ENCODE data around the gene SPDEF. TPM values are rescaled to one million over a fixed set of nuclear protein-coding genes. Genes with fewer than 3 reads are reported as not detected.

Gene SPDEF
- total and polyA plus RNA-seq, 4 donors, result 2.6 to 11.8 (median 7.1) TPM

GRCh38 chr6:34557228-34557627, 1.1 kb upstream of the SPDEF start:
- Histone ChIP-seq H3K9me3 (ENCODE audit: control insufficient read depth in 4 of 4, insufficient read depth in 3 of 4, low read length in 3 of 4) (peaks cover 0 to 3% (median 0%) of the 10 kb centered on the region in 4 donors), H3K4me1 (ENCODE audit: control insufficient read depth in 5 of 5, insufficient read depth in 5 of 5, low read length in 5 of 5) (peaks cover 0 to 14% (median 5%) of the 10 kb centered on the region in 5 donors), H3K36me3 (ENCODE audit: control insufficient read depth in 4 of 4, insufficient read depth in 4 of 4, low read length in 4 of 4) (no peaks in the 10 kb centered on the region), H3K27ac (ENCODE audit: low read depth in 1 of 2, low read length in 1 of 2) (no peak overlapping the region), H3K4me3 (no peak overlapping the region), H3K9ac (ENCODE audit: insufficient read depth in 1 of 2, low read length in 2 of 2) (no peak overlapping the region), H3K27me3 (ENCODE audit: control insufficient read depth in 3 of 3, insufficient read depth in 3 of 3, low read length in 2 of 3) (no peaks in the 10 kb centered on the region)
- ATAC-seq (ENCODE audit: insufficient read depth, low FRiP score) (no peak), DNase-seq (no peak)
- 89 to 90% methylated on average over 9 of the region's 9 CpGs for WGBS, 2 donors
- no peak for TF ChIP-seq CTCF (IDR thresholded peaks at IDR 0.05; ENCODE audit: control extremely low read depth, extremely low read depth)

DNA sequence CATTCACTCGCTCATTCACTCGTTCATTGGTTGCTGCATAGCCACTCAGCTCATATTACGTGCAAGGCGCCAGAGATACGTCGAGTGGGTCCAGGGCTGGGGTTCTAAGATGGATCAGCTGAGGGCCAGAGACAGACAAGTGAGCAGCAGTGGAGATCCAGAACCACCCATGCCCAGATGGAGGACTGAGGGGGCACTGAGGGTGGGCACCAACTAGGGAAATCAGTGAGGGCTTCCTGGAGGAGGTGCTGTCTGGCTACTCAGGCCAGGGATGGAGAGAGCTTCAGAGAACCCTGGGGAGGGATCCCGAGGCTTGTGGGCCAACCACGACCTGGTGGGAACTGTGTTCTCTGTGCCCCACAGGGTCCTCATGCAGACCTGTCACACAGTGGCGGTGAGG, 364 bp upstream of the SPDEF start:
- WGBS, 2 donors, result 77 to 89% methylated on average over 9 of the region's 9 CpGs
- H3K4me1 ChIP-seq (ENCODE audit: control insufficient read depth in 5 of 5, insufficient read depth in 5 of 5, low read length in 5 of 5), result peaks cover 0 to 14% (median 5%) of the 10 kb centered on the region in 5 donors
- H3K36me3 ChIP-seq (ENCODE audit: control insufficient read depth in 4 of 4, insufficient read depth in 4 of 4, low read length in 4 of 4), result no peaks in the 10 kb centered on the region
- TF ChIP-seq CTCF (IDR thresholded peaks at IDR 0.05; ENCODE audit: control extremely low read depth, extremely low read depth), result no peak
- no peak for DNase-seq
- ATAC-seq (ENCODE audit: insufficient read depth, low FRiP score), result no peak
- no peak overlapping the region for H3K9ac ChIP-seq (ENCODE audit: insufficient read depth in 1 of 2, low read length in 2 of 2)
- no peak overlapping the region for H3K4me3 ChIP-seq
- H3K9me3 ChIP-seq (ENCODE audit: control insufficient read depth in 4 of 4, insufficient read depth in 3 of 4, low read length in 3 of 4), result peaks cover 0 to 3% (median 0%) of the 10 kb centered on the region in 4 donors
- no peak overlapping the region for H3K27ac ChIP-seq (ENCODE audit: low read depth in 1 of 2, low read length in 1 of 2)
- no peaks in the 10 kb centered on the region for H3K27me3 ChIP-seq (ENCODE audit: control insufficient read depth in 3 of 3, insufficient read depth in 3 of 3, low read length in 2 of 3)

DNA sequence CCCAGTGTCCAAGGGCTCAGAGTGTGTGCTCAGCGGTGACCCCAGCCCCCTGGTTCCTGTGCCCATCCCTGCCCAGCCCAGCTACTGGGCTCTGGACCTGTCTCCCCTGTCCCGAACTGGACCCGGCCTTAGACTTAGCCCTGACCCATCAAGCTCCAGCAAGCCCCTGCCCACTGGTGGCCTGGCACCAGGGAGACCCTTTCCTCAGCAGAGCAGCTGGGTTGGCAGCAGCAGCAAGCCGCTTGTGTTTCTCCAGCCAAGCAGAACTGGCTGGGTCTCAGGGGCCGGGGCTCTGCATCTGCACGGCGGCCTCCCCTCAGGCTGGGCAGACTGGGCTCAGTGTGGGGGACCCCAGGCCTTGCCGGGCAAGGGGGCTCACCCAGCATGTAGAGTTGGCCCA, 801 bp downstream of the SPDEF start:
- WGBS, 2 donors, result 83 to 88% methylated on average over 8 of the region's 8 CpGs
- peaks cover 0 to 9% (median 3%) of the 10 kb centered on the region in 5 donors for H3K4me1 ChIP-seq (ENCODE audit: control insufficient read depth in 5 of 5, insufficient read depth in 5 of 5, low read length in 5 of 5)
- H3K36me3 ChIP-seq (ENCODE audit: control insufficient read depth in 4 of 4, insufficient read depth in 4 of 4, low read length in 4 of 4), result no peaks in the 10 kb centered on the region
- no peak overlapping the region for H3K4me3 ChIP-seq
- no peak overlapping the region for H3K27ac ChIP-seq (ENCODE audit: low read depth in 1 of 2, low read length in 1 of 2)
- no peaks in the 10 kb centered on the region for H3K9me3 ChIP-seq (ENCODE audit: control insufficient read depth in 4 of 4, insufficient read depth in 3 of 4, low read length in 3 of 4)
- no peak for DNase-seq
- TF ChIP-seq CTCF (IDR thresholded peaks at IDR 0.05; ENCODE audit: control extremely low read depth, extremely low read depth), result no peak
- ATAC-seq (ENCODE audit: insufficient read depth, low FRiP score), result no peak
- no peaks in the 10 kb centered on the region for H3K27me3 ChIP-seq (ENCODE audit: control insufficient read depth in 3 of 3, insufficient read depth in 3 of 3, low read length in 2 of 3)
- H3K9ac ChIP-seq (ENCODE audit: insufficient read depth in 1 of 2, low read length in 2 of 2), result no peak overlapping the region

- no peak overlapping the region for H3K9ac ChIP-seq (ENCODE audit: insufficient read depth in 1 of 2, low read length in 2 of 2)
- H3K27ac ChIP-seq (ENCODE audit: low read depth in 1 of 2, low read length in 1 of 2), result no peak overlapping the region
- peaks cover 0 to 8% (median 0%) of the 10 kb centered on the region in 5 donors for H3K4me1 ChIP-seq (ENCODE audit: control insufficient read depth in 5 of 5, insufficient read depth in 5 of 5, low read length in 5 of 5)
- DNase-seq, result no peak
- TF ChIP-seq CTCF (IDR thresholded peaks at IDR 0.05; ENCODE audit: control extremely low read depth, extremely low read depth), result no peak
- no peaks in the 10 kb centered on the region for H3K27me3 ChIP-seq (ENCODE audit: control insufficient read depth in 3 of 3, insufficient read depth in 3 of 3, low read length in 2 of 3)
- ATAC-seq (ENCODE audit: insufficient read depth, low FRiP score), result no peak
- WGBS, 2 donors, result 51 to 82% methylated on average over 11 of the region's 11 CpGs
- H3K36me3 ChIP-seq (ENCODE audit: control insufficient read depth in 4 of 4, insufficient read depth in 4 of 4, low read length in 4 of 4), result no peaks in the 10 kb centered on the region
- no peaks in the 10 kb centered on the region for H3K9me3 ChIP-seq (ENCODE audit: control insufficient read depth in 4 of 4, insufficient read depth in 3 of 4, low read length in 3 of 4)
- no peak overlapping the region for H3K4me3 ChIP-seq
These were observed 1.2 kb downstream of the SPDEF start for GRCh38 chr6:34555007-34555322.
